Left cardiac atrium (tissue), 4 donors: ENCODE measurements around the gene CECR2. TPM values are rescaled to one million over a fixed set of nuclear protein-coding genes. Genes with fewer than 3 reads are reported as not detected.

Experiments used
- ATAC-seq, 2 donors: fragments of 200-7000 bp; cut with Tn5 transposase; one replicate each; pipeline ENCODE4 v1.9.1; 2020; ENCODE audit warnings: mild to moderate bottlenecking in 2 of 2, moderate library complexity in 2 of 2
- DNase-seq: peaks from one replicate; pipeline ENCODE4 v3.0.0-alpha.2; 2020
- intact Hi-C, 2 donors: fragments of 100-400 bp; cut with DNase I; formaldehyde crosslinking; loops; one replicate each; pipeline versions ENCODE4 v1.14.1 to v1.15.1; 2022 to 2023
- long read RNA-seq: library from polyadenylated mRNA; unstranded; transcript quantifications from one replicate; pipeline ENCODE4 v2.0.0, GENCODE V29; 2021
- total RNA-seq, 2 donors: library from RNA; stranded (reverse); fragmentation: NEBNext Ultra II Directional; extraction: Animal tissue kit (Norgen Biotek cat#: 25700); gene quantifications; one replicate each; pipeline ENCODE4 v1.2.1, GENCODE V29; 2021
- donor health status: DM: no; HTN: yes; CAD: no.
- donor health status: DM: no; HTN: yes; CAD: no; lungs with severe emphysema.
- donor health status: DM: yes; HTN: yes; CAD: no.
- donor health status: Dilated cardiomyopathy.

Gene CECR2
- 1 to 10 TPM; 4.4 to 5.6 TPM for total RNA-seq
- long read RNA-seq: 0 reads

DNA sequence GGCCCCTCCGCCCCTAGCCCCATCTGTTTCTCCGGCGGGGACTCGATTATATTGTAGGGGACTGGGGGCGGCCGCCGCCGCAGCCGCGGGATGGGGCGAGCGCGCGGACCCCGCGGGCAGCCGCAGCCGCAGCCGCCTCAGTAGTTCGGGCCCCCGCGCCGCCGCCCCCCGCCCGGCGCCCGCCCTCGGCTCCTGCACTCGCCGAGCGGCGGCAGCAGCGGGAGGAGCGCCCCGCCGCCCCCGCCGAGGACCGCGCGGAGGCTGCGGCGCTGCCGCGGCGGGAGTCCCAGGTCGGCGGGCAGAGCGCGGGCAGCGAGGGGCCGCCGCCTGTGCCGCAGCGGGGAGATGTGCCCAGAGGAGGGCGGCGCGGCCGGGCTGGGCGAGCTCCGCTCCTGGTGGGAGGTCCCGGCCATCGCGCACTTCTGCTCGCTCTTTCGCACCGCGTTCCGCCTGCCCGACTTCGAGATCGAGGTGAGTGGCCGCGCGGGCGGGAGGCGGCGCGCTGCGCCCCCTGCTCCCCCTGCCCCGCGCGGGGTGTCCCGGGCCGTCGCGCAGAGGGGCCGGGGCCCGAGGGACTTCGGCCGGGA is at the start of gene CECR2:
CECR2 (plus strand) TSS at position 22 of the 587 bp plus-strand sequence; CDS start at position 346, 324 bp downstream.
- ATAC-seq: peak; percentile 13 to 48
- peak; percentile 56 for DNase-seq
- intact Hi-C loops: loop anchor here (5.0 to 10.0 kb wide), 4 partner anchors 38 to 197 kb away; no protein-coding TSS in a partner anchor

DNA sequence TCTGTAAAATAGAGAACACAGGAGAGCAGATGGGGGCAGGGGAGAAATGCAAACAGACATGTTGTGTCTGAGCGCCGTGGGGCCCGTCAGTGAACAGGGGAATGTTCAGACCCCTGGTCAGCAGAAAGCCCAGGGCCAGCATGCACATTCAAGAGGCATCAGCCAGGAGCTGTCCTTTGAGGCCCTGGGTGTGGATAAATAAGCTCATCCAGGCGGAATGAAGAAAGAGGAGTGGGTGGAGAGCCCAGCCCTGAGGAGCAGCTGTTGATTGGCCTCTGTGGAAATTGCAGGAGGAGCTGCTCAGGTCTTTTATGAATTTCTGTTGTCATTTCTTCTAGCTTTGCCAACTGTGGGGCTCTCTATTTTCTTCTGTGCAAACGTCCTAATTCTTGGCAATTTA is 49.7 kb upstream of the CECR2 start:
- DNase-seq (no peak), ATAC-seq (no peak)
- intact Hi-C loops: no loop called here

DNA sequence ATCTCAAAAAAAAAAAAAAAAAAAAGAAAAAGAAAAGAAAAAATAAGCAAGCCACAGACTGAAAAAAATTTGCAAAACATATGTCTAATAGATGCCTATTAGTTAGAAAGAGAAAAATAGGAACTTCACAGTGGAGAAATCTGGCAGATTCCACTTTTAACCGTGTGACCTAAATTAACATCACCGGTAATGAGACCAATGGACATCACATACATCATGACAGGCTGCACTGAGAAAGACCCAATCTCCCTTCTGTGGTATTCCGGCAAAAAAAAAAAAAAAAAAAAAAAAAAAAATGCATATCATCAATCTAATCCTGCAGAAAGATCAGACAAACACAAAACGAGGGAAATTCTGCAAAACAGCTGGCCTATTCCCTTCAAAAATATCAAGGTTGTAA is 46.7 kb upstream of the CECR2 start:
- no peak for ATAC-seq
- DNase-seq: no peak
- intact Hi-C loops: no loop called here

DNA sequence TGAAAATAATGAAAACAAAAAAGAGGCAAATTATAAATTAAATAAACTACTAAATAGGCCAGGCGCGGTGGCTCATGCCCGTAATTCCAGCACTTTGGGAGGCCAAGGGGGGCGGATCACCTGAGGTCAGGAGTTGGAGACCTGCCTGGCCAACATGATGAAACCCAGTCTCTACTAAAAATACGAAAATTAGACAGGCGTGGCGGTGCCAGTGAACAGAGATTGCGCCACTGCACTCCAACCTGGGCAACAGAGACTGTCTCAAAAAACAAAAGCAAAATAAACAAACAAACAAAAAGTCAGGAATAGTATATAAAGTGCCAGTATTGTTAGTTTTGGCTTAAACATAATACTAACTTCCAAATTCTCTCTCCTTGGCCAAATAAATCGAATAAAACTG is 37.6 kb upstream of the CECR2 start:
- no peak for ATAC-seq
- intact Hi-C loops: no loop called here

DNA sequence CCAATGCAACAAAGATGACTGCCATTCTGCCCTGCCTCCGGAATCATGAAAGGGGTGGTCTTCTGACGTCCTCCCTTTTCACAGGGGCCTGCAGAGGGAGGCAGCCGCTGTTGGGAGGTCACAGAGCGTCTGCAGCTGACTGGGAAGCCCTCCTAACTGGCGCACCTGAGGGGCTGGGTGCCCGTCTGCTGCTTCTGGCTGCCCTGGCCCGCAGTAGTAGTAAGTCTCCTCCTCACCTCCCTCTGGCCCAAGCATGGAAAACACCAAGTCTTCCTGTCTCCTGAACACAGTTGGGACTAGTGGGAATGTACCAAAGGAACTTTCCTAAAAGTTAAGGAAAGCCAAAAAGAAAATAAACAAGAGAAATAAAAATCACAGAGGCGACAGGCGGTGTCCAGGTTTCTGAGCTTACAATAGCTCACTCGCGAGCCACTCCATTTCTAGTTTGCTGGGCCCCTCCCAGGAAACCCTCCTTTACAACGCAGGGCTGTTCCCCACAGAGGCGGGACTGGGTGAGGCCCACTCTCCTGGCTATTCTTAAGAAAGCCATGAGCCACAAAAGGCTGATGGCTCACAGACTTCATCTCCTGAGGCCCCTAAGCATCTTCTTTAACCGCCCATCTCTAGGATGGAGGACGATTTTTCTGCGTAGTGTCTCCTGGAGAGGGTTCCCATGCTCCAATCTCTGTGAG is 37.0 kb upstream of the CECR2 start:
- DNase-seq (no peak), ATAC-seq (no peak)
- intact Hi-C loops: no loop called here

More for the DNA sequence above, 37.6 kb upstream of the CECR2 start:
- no peak for DNase-seq

DNA sequence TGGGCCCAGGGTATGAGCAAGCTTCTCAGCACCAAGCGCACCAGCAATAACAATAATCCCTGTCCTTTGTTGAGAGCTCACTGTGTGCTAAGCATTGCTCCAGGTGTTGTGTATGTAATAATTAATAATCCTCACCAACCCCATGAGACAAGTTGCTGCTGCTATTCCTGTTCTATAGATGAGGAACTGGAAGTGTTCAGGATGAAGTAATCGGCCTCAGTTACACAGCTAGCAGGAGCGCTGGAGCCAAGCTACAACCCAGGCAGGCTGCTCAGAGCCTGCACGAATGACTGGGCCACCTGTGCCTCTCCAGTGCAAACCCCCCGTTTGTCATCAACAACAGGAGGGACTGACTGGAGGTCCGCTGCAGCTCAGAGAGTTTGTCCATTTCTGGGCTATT is 35.2 kb upstream of the CECR2 start:
- no peak for DNase-seq
- intact Hi-C loops: no loop called here
- no peak for ATAC-seq

DNA sequence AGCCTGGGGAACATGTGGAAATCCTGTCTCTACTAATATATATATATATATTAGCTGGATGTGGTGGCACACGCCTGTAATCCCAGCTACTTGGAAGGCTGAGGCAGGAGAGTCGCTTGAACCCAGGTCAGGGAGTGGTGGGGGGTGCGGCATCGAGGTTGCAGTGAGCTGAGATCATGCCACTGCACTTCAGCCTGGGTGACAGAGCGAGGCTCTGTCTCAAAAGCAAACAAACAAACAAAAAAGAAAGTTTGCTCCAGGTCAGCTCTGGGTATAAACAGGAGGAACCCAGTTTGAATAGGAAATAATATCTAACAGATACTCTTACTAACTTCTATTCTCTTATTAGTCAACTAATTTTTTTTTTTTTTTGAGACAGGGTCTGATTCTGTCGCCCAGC is 34.3 kb upstream of the CECR2 start:
- intact Hi-C loops: no loop called here
- DNase-seq (no peak), ATAC-seq (no peak)

DNA sequence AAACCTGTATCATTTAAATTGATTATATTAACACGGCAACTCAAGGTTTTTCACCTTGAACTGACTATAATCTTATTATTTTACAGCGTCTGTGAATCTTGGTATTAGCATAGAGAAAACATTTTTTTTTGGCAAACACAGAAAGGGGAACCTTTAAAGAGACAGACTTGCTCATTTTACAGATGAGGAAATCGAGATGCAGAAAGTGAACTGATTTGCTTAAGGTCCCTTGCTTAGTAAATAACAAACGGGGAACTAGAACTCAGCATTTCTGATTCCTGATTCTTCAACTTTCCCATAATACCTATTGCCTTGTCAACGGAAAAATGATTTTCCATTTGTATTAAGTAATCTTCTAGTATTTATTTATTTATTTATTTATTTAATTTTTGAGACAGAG is 33.2 kb upstream of the CECR2 start:
- DNase-seq: no peak
- intact Hi-C loops: no loop called here
- ATAC-seq: no peak

DNA sequence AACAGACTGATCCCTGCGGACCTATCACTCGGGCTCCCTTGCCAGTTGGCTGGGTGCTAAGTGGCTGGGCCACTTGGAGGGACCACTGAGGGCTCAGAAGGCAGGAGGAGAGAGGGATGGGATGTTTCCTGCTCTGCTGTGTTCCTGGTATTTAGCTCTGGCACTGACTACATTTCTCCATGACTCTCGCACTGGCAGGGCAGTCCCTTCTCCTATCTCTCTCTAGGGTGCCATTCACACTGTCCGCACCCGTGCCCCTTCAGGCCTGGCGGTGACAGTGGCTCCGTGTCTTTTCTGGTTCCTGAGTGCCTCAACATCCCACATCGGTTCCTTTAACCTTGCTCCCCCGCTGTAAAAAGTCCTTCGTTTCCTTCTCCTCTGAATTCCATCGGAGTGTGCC is 31.6 kb upstream of the CECR2 start:
- intact Hi-C loops: no loop called here
- ATAC-seq (no peak), DNase-seq (no peak)

DNA sequence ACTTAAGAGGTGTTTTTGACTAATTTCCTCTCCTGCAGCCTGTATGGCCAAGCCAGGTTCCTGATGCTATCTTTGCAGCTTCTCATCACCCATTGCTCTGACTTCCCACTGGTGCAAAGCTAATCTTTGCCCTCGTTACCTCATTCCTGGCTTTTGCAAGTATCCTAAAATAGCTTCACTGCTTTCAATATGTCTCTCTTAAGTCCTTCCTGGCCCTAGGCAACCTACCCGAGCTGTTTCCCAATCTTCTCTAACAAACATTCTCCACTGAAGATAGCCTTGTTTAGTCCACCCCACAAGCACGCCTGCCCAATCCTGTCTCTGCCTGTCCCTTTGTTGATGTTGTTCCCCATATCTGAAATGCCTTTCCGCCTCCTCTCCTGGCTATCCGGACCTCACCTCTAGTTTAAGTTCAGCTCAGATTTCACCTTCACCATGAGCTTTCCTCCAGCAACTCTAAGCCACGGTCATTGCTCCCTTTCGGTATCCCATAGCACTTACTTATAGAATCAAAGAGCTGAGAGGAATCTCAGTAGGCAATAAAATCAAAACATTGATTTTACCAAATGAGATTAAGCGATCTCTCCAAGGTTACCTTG is 30.1 kb upstream of the CECR2 start:
- DNase-seq (no peak), ATAC-seq (peak; percentile 38 to 81)
- intact Hi-C loops: no loop called here

DNA sequence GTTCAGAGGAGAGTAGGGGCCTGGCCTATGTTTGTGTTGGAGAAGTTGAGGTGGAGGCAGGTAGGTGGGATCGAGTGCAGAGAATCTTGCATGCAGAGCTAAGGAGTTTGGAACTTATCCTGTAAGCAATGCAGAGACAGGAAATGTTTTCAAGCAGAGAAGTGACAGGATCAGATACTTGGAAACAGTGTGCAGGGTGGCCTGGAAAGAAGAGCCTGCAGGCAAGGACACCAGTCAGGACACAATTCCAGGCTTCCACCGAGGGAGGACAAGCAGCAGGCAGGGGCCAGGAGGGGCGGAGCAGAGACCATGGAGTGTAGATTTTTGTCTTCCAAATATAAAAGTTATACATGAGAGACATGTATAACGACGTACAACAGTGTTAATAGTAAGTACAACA is 26.9 kb upstream of the CECR2 start:
- DNase-seq (no peak), ATAC-seq (no peak)
- intact Hi-C loops: no loop called here

DNA sequence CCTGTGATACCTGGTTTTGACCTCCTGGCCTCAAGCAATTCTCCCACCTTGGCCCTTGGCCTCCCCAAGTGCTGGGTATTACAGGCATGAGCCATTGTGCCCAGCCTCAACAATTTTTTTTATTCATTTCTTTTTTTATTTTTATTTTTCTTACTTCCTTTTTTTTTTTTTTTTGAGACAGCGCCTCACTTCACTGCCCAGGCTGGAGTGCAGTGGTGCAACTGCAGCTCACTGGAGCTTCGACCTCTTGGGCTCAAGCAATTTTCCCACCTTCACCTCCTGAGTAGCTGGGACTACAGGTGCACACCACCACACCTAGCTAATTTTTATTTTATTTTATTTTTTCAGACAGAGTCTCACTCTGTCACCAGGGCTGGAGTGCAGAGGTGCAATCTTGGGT is 25.5 kb upstream of the CECR2 start:
- DNase-seq (no peak), ATAC-seq (no peak)

DNA sequence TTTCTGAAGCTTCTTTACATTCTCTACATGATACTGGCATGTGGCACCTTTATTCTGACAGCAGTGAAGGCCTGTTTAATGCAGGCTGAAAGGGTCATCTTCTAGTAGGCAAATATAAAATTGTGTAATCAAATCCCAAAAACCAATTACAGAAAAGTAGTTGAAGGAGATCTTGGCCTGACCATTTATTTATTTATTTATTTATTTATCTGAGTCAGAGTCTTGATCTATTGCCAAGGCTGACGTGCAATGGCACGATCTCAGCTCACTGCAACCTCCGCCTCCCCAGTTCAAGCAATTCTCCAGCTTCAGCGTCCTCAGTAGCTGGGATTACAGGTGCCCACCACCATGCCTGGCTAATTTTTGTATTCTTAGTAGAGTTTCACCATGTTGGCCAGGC is 22.7 kb upstream of the CECR2 start:
- DNase-seq (no peak), ATAC-seq (no peak)
- intact Hi-C loops: no loop called here

More for the DNA sequence above, 25.5 kb upstream of the CECR2 start:
- intact Hi-C loops: no loop called here

DNA sequence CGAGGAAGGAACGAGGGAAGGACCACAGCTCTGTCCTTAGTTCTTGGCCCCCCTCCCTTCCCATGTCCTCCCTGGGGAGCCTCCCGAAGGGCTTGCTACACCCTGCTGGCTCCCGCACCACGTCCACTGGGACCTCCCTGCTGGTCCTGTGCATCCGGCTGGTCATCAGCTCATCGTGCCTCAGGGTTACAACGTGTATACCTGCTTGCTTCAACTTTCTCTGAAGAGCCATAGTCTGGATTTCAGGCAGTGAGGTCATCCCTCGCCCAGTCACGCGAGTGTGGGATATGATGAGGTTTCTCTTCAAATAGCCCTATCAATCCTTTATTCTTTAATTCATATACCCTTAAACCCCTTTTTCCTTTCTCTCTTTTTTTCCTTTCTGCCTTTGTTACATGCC is 21.5 kb upstream of the CECR2 start:
- ATAC-seq: no peak
- no peak for DNase-seq
- intact Hi-C loops: no loop called here

DNA sequence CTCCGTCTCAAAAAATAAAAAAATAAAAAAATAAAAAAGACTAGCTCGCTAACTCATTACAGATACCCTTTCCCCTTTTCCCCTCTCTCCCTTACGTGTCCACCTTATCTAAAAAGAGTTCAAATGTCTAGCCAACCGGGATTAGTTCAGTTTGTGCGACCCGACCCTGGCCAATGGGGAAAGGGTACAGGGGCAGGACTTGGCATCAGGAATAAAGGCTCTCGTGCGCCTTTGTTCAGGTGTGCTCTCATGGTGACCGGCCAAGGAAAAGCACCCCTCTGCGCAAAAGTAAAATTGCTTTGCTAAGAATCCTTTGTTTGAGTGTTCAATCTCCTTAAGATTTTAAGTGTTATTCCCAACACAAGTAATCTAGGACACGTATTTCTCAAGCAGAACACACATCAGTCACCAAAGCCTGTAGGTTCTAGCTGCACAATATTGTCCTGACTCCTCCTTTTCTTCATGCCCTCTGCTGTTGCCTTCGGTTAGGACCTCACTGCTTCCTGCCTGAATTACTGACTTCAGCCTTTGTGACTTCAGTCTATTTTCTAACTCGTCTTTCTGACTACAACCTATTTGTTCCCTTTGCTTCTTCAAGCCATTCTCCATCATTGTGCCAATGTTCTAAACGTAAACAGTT is 20.7 kb upstream of the CECR2 start:
- intact Hi-C loops: no loop called here
- no peak for DNase-seq
- no peak for ATAC-seq

DNA sequence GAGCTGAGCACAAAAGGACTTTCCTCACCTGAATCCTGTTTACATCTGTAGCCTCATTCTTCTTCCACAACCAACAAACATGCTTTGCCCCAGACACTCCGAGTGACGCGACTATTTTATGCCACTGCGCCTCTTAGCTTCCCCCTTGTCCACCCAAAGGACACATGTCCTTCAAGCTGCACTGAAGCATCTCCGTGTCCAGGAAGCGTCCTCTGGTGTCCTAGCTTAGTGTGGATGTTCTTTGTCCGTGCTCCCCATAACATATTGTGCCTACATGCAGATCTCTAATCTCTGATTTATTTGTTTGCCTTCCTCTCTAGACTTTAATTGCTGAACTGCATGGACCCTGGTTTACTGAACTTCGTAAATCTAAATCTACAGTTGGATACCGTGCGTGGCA is 20.1 kb upstream of the CECR2 start:
- intact Hi-C loops: no loop called here
- ATAC-seq: no peak
- DNase-seq: no peak

DNA sequence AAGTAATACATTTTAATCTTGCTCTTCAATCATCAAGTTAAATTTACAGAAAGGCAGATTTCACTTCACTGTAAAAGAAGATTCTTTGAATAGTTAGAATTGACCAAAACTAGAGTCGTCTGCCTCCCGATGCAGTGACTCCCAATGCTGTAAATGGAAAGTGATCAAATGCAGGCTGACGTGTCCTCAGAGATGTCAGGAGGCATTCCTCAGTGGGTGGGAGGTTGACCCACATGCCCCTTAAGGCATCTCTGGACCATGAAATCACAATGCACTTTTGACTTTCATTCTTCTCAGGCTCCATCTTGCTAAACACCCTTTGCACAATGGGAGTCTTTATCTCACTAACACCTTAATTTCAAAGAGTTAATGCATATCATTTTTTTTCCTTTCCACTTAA is 19.0 kb upstream of the CECR2 start:
- ATAC-seq (no peak), DNase-seq (no peak)
- intact Hi-C loops: no loop called here

DNA sequence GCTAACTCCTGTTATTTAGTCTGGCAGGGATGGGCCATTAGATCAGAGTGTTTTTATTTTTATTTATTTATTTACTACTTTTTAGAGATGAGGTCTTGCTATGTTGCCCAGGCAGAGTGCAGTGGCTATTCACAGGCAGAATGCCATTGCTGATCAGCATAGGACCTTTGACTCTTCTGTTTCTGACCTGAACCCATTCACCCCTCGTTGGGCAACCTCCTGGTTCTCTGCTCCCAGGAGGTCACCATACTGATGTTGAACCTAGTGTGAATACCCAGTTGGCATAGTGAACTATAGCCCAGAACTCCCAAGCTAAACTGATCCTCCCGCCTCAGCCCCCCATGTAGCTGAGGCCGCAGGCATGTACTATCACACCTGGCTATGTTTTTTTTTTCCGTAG is 16.5 kb upstream of the CECR2 start:
- no peak for ATAC-seq
- no peak for DNase-seq
- intact Hi-C loops: no loop called here

DNA sequence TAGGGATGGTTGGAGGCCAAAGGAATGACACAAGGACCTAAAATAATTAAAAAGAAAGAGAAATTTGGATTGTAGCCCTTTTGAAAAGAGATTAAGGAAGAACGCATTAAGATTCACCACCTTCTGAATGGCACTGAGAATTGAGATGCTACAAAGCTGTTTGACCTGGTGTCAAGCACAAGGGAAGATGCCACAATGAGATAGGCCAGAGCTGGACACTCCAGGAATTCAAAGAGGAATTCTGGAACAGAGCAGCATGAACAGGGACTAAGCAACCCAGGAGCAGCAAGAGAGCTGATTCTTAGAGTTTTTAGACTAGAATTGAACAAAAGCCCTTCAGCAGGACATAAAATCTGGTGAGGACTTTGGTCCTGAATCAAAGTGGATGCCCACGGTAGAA is 11.6 kb upstream of the CECR2 start:
- DNase-seq (no peak), ATAC-seq (no peak)
- intact Hi-C loops: no loop called here

DNA sequence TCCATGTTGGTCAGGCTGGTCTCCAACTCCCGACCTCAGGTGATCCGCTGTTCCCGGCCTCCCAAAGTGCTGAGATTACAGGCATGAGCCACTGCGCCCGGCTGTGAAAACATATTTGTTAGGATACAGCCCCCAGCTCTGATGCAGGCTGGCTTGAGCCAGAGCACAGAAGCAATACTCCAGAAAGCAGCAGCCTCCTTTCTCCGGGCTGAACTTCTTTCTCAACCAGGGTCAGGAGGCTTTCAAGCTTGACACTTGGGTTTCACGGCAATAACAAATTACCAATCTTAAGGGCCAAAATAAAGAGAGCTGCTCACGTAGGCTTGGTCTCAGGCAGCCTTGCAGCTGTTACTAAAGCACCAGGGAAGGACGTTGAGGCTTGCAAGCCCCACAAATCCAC is 10.8 kb upstream of the CECR2 start:
- ATAC-seq (no peak), DNase-seq (no peak)
- intact Hi-C loops: no loop called here
